Heart left ventricle (tissue), 13 donors: ENCODE data around the gene SEZ6L.

Experiments
- CTCF ChIP-seq, 12 donors: fragments of 200-600 bp; sonication (generic) in 4 of 12; IDR thresholded peaks; one replicate each; pipeline versions ENCODE4 v1.5.0 to v1.8.0; 2018 to 2022; ENCODE audit warnings: antibody characterized with exemption in 12 of 12, mild to moderate bottlenecking in 5 of 12
- POLR2A ChIP-seq, 2 donors: fragments of 450-650 bp; IDR thresholded peaks; one replicate each; pipeline ENCODE4 v1.6.1; 2017; ENCODE audit warnings: antibody characterized with exemption in 2 of 2, mild to moderate bottlenecking in 2 of 2, moderate library complexity in 2 of 2
- donor health status: ischemic (EF 13 %, LVEDD 7.1; RV severe dilation, severe dysfunction).
- donor health status: DM: no; HTN: yes; CAD: no.
- donor health status: DM: no; HTN: no; CAD: no.
- donor health status: ischemic (EF 25% LVEDD 6.9; RV normal size, moderate dysfunction).
- donor health status: ischemic (EF 25% LVEDD 5.7; RV mildly dilated, moderate dysfunction).
- donor health status: ischemic (EF 35%, LVEDD 5.7; RV mildly dilated, moderate dysfunction).
- donor health status: nonischemic (EF 11% LVEDD 7.7; RV severe dilation, severe dysfunction).
- donor health status: DM: yes; HTN: yes; CAD: no.
- donor health status: PGD.
- donor health status: ischemic (EF 29% LVEDD 5.4; RV normal size, mild dysfunction).
- donor health status: nonischemic (EF 23%, LVEDD 6.1; RV moderate dilation, normal function).

GRCh38 chr22:26291940-26292666 is 122.8 kb downstream of the SEZ6L start:
- TF ChIP-seq CTCF (IDR thresholded peaks at IDR 0.05) (no peak), POLR2A (IDR thresholded peaks at IDR 0.05) (no peak)
